ENCODE data around the gene SNUPN.
A peak's percentile ranks its signal among the peaks of the same experiment; 100 is the strongest.
"Not testable (repeated sequence)": the region's sequence is repeated elsewhere in the genome, so short reads cannot be mapped to it uniquely, and the experiment has no call there.

The SNUPN gene

DNA sequence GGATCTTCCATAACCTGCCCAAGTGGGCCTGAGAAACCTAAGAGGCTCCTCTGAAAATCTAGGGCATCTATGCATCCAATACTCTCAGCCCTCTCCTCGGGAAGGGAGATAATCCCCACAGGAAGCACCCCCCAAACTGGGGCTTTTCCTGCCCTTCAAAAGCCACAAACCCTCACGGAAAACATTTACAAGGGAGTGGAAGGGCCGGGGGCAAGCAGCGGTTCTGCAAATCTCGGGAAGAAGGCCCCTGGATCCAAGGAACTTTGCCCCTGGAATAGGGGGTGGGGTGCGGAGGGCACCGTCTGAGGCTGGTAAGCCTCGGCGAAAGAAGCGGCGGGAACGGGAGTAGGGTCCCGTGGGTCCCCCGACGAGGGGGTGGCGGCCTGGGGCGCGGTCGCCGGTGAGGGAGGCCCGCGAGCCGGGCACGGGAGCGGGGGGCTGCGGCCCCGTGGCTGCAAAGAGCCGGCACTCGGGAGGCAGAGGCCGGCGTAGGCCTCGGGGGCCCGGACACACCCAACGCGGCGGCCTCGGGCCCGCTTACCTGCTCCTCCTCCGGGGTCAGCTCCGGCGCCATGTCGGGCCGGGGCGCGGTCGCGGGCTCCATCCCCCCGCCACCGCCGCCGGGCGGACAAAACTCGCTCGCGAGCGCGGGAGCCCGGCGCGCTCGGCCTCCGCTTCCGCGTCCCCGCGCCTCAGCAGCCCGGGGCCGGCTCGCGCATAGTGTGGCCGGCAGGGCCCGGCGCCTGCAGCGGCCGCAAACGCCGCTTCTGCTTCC, 47.2 kb downstream of the SNUPN start:
- DNase-seq: peak; percentile 69

GRCh38 chr15:75577401-75578172, 47.9 kb downstream of the SNUPN start:
- DNase-seq: peak; percentile 32

DNA sequence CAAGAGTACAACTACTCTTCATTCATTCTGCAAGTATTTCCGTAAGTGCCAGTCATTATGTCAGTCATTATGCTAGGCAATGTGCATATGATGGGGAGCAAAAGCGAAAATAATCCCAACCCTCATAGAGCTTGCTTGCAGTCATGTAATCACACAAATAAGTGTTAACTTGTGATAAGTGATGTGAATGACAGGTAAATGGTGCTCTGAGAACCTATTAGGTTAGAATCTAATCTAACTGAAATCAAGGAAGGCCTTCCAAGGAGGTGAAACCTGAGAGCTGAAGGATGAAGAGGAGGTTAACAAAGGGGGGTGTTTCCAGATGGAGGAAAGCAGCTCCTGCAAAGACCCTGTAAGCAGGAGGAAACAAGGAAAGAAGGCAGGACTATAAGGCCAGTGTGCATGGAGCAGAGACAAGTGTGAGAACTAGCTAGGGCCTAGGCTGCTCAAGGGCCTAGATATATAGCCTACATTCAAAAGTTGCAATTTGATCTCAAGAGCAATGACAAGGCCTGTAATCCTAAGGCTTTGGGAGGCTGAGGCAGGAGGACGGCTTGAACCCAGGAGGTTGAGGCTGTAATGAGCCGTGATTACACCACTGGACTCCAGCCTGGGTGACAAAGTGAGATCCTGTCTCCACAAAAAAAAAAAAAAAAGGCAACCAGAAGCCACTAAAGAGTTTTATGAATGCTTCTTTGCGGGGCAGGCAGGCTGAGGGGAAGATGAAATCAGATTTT, 51.7 kb downstream of the SNUPN start:
- no peak for DNase-seq

DNA sequence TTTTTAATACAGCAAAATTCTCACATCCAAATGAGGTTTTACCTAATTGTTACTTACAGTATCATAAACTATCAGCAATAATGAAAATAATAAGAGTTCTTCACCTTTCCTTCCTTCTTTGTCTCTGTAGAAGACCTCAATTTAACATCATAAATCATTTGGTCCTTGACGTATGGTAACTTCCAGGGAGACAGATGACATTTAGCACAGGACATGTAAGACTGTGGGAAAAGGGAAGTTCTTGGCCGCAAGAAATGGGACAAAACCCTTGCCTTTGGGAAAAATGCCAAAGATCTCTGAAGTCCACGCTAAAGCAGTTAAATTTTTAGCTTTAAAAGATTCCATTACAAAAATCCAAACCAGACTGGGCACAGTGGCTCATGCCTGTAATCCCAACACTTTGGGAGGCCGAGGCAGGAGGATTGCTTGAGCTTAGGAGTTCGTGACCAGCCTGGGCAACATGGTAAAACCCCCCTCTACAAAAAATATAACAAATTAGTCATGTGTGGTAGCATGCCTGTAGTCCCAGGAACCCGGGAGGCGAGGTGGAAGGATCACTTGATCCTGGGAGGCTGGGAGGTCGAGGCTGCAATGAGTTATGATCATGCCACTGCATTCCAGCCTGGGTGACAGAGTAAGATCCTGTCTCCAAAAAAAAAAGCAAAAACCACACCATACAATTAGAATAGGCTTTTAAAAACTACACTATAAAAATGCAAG, 55.2 kb downstream of the SNUPN start:
- no peak for DNase-seq

- no peak for DNase-seq
These were observed 60.2 kb downstream of the SNUPN start for GRCh38 chr15:75565062-75565970.

DNA sequence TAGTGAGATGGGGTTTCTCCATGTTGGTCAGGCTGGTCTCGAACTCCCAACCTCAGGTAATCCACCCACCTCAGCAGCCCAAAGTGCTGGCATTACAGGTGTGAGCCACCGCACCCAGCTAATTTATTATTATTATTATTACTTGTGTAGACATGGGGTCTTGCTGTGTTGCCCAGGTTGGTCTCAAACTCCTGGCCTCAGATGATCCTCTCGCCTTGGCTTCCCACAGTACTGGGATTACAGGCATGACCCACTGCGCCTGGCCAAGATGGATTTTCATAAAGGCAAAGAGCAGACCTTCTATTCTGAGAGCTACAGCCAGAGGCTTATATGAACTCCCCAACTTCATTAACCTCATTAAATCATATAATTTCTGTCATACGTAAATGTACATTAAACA, 63.6 kb downstream of the SNUPN start:
- DNase-seq: no peak

DNA sequence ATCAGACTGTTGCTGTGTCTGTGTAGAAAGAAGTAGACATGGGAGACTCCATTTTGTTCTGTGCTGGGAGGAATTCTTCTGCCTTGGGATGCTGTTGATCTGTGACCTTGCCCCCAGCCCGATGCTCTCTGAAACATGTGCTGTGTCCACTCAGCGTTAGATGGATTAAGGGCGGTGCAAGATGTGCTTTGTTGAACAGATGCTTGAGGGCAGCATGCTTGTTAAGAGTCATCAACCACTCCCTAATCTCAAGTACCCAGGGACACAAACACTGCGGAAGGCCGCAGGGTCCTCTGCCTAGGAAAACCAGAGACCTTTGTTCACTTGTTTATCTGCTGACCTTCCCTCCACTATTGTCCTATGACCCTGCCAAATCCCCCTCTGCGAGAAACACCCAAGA, 66.2 kb downstream of the SNUPN start:
- not testable (repeated sequence) for DNase-seq

DNA sequence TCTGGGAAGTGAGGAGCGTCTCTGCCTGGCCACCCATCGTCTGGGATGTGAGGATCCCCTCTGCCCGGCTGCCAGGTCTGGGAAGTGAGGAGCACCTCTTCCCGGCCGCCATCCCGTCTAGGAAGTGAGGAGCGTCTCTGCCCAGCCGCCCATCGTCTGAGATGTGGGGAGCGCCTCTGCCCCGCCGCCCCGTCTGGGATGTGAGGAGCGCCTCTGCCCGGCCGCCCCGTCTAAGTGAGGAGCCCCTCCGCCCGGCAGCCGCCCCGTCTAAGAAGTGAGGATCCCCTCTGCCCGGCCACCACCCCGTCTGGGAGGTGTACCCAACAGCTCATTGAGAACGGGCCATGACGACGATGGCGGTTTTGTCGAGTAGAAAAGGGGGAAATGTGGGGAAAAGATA, 66.6 kb downstream of the SNUPN start:
- DNase-seq: not testable (repeated sequence)

GRCh38 chr15:75554717-75555116, 70.8 kb downstream of the SNUPN start:
- DNase-seq: no peak

GRCh38 chr15:75553659-75554058, 71.9 kb downstream of the SNUPN start:
- no peak for DNase-seq

DNA sequence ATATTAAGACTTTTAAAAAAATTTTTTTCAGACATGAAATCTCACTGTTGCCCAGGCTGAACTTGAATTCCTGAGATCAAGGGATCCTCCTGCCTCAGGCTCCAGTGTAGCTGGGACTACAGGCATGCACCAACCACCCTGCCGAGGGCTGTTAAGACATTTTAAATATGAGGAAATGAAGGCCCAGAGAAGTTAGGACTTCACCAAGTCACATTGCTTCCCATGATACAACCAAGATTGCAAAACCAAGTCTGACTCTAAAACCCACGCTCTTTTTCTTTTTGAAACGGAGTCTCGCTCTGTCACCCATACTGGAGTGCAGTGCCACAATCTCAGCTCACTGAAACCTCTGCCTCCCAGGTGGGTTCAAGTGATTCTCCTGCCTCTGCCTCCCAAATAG, 74.4 kb downstream of the SNUPN start:
- DNase-seq: peak; percentile 51
